Activated CD4-positive, alpha-beta T cell treated with anti-CD3 and anti-CD28 coated beads for 24 hours (primary cell): ENCODE data around the gene IRAK2.

Experiments used
- DNase-seq, 2 donors: peaks; one replicate each; pipeline ENCODE4 v3.0.0-alpha.2; 2020; ENCODE audit warnings: low read depth in 2 of 2

The IRAK2 gene

GRCh38 chr3:10284496-10284895, 119.8 kb downstream of the IRAK2 start:
- no peak for DNase-seq

GRCh38 chr3:10285272-10286132, 120.8 kb downstream of the IRAK2 start:
- DNase-seq, result no peak

- no peak for DNase-seq
Measured at GRCh38 chr3:10286133-10286524, 121.4 kb downstream of the IRAK2 start.

GRCh38 chr3:10286596-10287295, 122.0 kb downstream of the IRAK2 start:
- DNase-seq, result peak in 1 of 2 donors; percentile 36

GRCh38 chr3:10287936-10288574, 123.3 kb downstream of the IRAK2 start:
- no peak for DNase-seq

GRCh38 chr3:10288575-10288960, 123.8 kb downstream of the IRAK2 start:
- no peak for DNase-seq

- DNase-seq, result no peak
Measured at GRCh38 chr3:10289077-10289476, 124.4 kb downstream of the IRAK2 start.

- no peak for DNase-seq
Measured at GRCh38 chr3:10289787-10290355, 125.2 kb downstream of the IRAK2 start.

- DNase-seq, result no peak
Measured at GRCh38 chr3:10290481-10291176, 125.9 kb downstream of the IRAK2 start.

GRCh38 chr3:10291641-10292040, 126.9 kb downstream of the IRAK2 start:
- DNase-seq, result no peak

- DNase-seq, result no peak
Measured at GRCh38 chr3:10292505-10293419, 128.0 kb downstream of the IRAK2 start, which contains the start of gene GHRL. TSS of gene GHRL (minus strand) at chr3:10292947. CDS start at chr3:10290180, 2,767 bp downstream.
